Hepatocyte (in vitro differentiated cells): ENCODE data around the gene EIPR1. TPM values are rescaled to one million over a fixed set of nuclear protein-coding genes. Genes with fewer than 3 reads are reported as not detected.

Experiments used
- DNase-seq: peaks from one replicate; pipeline ENCODE4 v3.0.0-alpha.2; 2016; ENCODE audit warnings: low spot score
- H2AFZ ChIP-seq: fragments of 200-600 bp; sonication (generic); 2 replicates; pipeline ENCODE4 v1.6.0; 2016; ENCODE audit warnings: antibody characterized with exemption, mild to moderate bottlenecking
- H3K27ac ChIP-seq: fragments of 200-600 bp; sonication (generic); 2 replicates; pipeline ENCODE4 v1.5.1; 2016; ENCODE audit warnings: mild to moderate bottlenecking
- H3K27me3 ChIP-seq: fragments of 200-600 bp; sonication (generic); 2 replicates; pipeline ENCODE4 v1.6.1; 2016
- H3K36me3 ChIP-seq: fragments of 200-600 bp; sonication (generic); replicated peaks from 2 replicates; pipeline ENCODE4 v1.5.1; 2016; ENCODE audit warnings: low read depth; ENCODE audit not compliant: insufficient read depth
- H3K4me1 ChIP-seq: fragments of 200-600 bp; sonication (generic); 2 replicates; pipeline ENCODE4 v1.5.1; 2016; ENCODE audit warnings: mild to moderate bottlenecking, moderate library complexity; ENCODE audit not compliant: insufficient read depth
- H3K4me2 ChIP-seq: fragments of 200-600 bp; sonication (generic); 2 replicates; pipeline ENCODE4 v1.6.0; 2016
- H3K4me3 ChIP-seq: fragments of 200-600 bp; sonication (generic); 2 replicates; pipeline ENCODE4 v1.5.1; 2016; ENCODE audit warnings: mild to moderate bottlenecking
- H3K79me2 ChIP-seq: fragments of 200-600 bp; sonication (generic); 2 replicates; pipeline ENCODE4 v1.6.0; 2017; ENCODE audit warnings: mild to moderate bottlenecking
- H3K9me2 ChIP-seq: fragments of 200-600 bp; sonication (generic); replicated peaks from 2 replicates; pipeline ENCODE4 v1.6.0; 2017; ENCODE audit warnings: mild to moderate bottlenecking; ENCODE audit not compliant: insufficient read depth
- H3K9me3 ChIP-seq: fragments of 200-600 bp; sonication (generic); 2 replicates; pipeline ENCODE4 v1.5.1; 2016; ENCODE audit warnings: low read depth, mild to moderate bottlenecking
- H4K20me1 ChIP-seq: fragments of 200-600 bp; sonication (generic); 2 replicates; pipeline ENCODE4 v1.6.0; 2016; ENCODE audit warnings: mild to moderate bottlenecking; ENCODE audit not compliant: insufficient read depth, poor library complexity, severe bottlenecking
- EZH2 ChIP-seq: fragments of 200-600 bp; sonication (generic); IDR thresholded peaks from 2 replicates; pipeline ENCODE4 v1.6.1; 2016; ENCODE audit warnings: antibody characterized with exemption, mild to moderate bottlenecking, borderline replicate concordance
- EZH2phosphoT487 ChIP-seq: fragments of 200-600 bp; sonication (generic); IDR thresholded peaks from one replicate; pipeline ENCODE4 v1.6.1; 2018; ENCODE audit warnings: antibody characterized with exemption, mild to moderate bottlenecking, low read depth, moderate library complexity; ENCODE audit not compliant: unreplicated experiment, severe bottlenecking
- WGBS: methylation state at CpG from one replicate; pipeline ENCODE4 v1.1.6; 2016; ENCODE audit warnings: low lambda C conversion rate; ENCODE audit errors: missing lambda C conversion rate; 5-methylcytosine and 5-hydroxymethylcytosine counted together
- polyA plus RNA-seq: library from polyadenylated mRNA; unstranded; fragments of >200 nt; fragmentation: Nextera tagmentation; extraction: Ambion mirVana; gene quantifications from 2 replicates; pipeline ENCODE4 v1.2.1, GENCODE V29; 2016
- total RNA-seq: library from RNA; depleted of rRNA; stranded (reverse); fragments of >200 nt; gene quantifications from 2 replicates; pipeline ENCODE4 v1.2.3, GENCODE V29; 2014
- TF ChIP-seq, protein P1 (sequence below): fragments of 200-600 bp; sonication (generic); IDR thresholded peaks from 2 replicates; pipeline ENCODE4 v1.5.1; 2016; ENCODE audit warnings: antibody characterized with exemption, mild to moderate bottlenecking; ENCODE audit not compliant: poor library complexity

The EIPR1 gene
- total and polyA plus RNA-seq, 2 experiments from 2014 or later = 27.4 to 42.3 TPM

DNA sequence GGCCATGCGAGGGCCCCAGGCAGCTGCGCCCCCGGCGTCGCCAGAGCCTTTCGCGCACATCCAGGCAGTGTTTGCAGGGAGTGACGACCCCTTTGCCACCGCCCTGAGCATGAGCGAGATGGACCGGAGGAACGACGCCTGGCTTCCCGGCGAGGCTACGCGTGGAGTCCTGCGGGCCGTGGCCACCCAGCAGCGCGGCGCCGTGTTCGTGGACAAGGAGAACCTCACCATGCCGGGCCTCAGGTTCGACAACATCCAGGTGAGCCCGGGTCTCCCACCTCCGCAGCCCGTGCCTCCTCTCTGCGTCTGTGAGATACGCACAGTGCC is 10.8 kb upstream of the EIPR1 start:
- Histone ChIP-seq H3K27ac (no peak overlapping the region), H4K20me1 (no peaks in the 10 kb centered on the region), H3K36me3 (peaks cover 4% of the 10 kb centered on the region), H3K27me3 (no peaks in the 10 kb centered on the region), H3K79me2 (peaks cover 46% of the 10 kb centered on the region), H3K9me2 (no peaks in the 10 kb centered on the region), H3K4me1 (no peaks in the 10 kb centered on the region), H3K4me2 (no peak overlapping the region), H3K9me3 (no peaks in the 10 kb centered on the region), H3K4me3 (no peak overlapping the region), H2AFZ (no peak overlapping the region)
- no peak for DNase-seq
- 99% methylated on average over 23 of the region's 31 CpGs for WGBS
- no peak for TF ChIP-seq EZH2phosphoT487
- TF ChIP-seq, protein P1, sequence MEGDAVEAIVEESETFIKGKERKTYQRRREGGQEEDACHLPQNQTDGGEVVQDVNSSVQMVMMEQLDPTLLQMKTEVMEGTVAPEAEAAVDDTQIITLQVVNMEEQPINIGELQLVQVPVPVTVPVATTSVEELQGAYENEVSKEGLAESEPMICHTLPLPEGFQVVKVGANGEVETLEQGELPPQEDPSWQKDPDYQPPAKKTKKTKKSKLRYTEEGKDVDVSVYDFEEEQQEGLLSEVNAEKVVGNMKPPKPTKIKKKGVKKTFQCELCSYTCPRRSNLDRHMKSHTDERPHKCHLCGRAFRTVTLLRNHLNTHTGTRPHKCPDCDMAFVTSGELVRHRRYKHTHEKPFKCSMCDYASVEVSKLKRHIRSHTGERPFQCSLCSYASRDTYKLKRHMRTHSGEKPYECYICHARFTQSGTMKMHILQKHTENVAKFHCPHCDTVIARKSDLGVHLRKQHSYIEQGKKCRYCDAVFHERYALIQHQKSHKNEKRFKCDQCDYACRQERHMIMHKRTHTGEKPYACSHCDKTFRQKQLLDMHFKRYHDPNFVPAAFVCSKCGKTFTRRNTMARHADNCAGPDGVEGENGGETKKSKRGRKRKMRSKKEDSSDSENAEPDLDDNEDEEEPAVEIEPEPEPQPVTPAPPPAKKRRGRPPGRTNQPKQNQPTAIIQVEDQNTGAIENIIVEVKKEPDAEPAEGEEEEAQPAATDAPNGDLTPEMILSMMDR = no peak
- TF ChIP-seq EZH2 = no peak

DNA sequence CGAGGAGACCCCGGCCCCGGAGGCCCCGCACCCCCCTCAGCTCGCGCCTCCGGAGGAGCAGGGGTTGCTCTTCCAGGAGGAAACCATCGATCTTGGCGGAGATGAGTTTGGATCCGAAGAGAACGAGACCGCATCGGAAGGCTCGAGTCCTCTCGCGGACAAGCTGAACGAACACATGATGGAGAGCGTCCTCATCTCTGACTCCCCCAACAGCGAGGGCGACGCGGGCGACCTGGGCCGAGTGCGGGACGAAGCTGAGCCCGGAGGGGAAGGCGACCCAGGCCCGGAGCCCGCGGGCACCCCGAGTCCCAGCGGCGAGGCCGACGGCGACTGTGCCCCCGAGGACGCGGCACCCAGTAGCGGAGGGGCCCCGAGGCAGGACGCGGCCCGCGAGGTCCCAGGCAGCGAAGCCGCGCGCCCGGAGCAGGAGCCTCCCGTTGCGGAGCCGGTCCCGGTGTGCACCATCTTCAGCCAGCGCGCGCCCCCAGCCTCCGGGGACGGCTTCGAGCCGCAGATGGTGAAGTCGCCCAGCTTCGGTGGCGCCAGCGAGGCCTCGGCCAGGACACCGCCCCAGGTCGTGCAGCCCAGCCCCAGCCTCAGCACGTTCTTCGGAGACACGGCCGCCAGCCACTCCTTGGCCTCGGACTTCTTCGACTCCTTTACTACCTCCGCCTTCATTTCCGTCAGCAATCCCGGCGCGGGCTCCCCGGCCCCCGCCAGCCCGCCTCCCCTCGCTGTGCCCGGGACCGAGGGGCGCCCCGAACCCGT is 10.2 kb upstream of the EIPR1 start:
- H3K9me2 ChIP-seq = no peaks in the 10 kb centered on the region
- DNase-seq = no peak
- no peaks in the 10 kb centered on the region for H3K27me3 ChIP-seq
- H3K4me1 ChIP-seq = no peaks in the 10 kb centered on the region
- no peak overlapping the region for H3K27ac ChIP-seq
- over 99% methylated on average over 55 of the region's 89 CpGs for WGBS
- H3K36me3 ChIP-seq = peaks cover 4% of the 10 kb centered on the region
- H3K4me3 ChIP-seq = no peak overlapping the region
- no peak overlapping the region for H2AFZ ChIP-seq
- H3K9me3 ChIP-seq = no peaks in the 10 kb centered on the region
- H3K79me2 ChIP-seq = peaks cover 51% of the 10 kb centered on the region
- TF ChIP-seq, protein P1 = no peak
- TF ChIP-seq EZH2phosphoT487 (no peak), EZH2 (no peak)
- H4K20me1 ChIP-seq = no peaks in the 10 kb centered on the region
- H3K4me2 ChIP-seq = no peak overlapping the region

DNA sequence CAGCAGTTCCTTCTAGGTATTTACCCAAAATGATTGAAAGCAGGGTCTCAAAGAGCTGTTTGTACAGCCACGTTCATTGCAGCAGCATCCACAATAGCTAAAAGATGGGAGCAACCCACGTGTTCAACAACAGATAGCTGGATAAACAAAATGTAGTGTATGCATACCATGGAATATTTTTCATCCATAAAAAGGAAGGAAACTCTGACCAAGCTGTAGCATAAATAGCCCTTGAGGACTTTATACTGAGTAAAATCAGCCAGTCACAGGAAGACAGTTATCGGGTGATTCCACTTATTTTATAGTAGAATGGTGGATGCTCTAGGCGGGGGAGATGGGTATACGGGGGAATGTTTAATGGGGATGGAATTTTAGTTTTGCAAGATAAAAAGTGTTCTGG is 9.4 kb upstream of the EIPR1 start:
- Histone ChIP-seq H3K79me2 (peaks cover 58% of the 10 kb centered on the region), H2AFZ (no peak overlapping the region), H4K20me1 (no peaks in the 10 kb centered on the region), H3K9me2 (no peaks in the 10 kb centered on the region), H3K36me3 (peaks cover 4% of the 10 kb centered on the region), H3K27me3 (no peaks in the 10 kb centered on the region), H3K4me1 (no peaks in the 10 kb centered on the region), H3K4me2 (no peak overlapping the region), H3K9me3 (no peaks in the 10 kb centered on the region), H3K4me3 (no peak overlapping the region), H3K27ac (peak overlapping the region; percentile 55)
- TF ChIP-seq EZH2 = no peak
- TF ChIP-seq, protein P1 = no peak
- no peak for TF ChIP-seq EZH2phosphoT487
- WGBS = 83% methylated on average over 5 of the region's 5 CpGs
- no peak for DNase-seq
